ENCODE measurements around the gene CD84. TPM values are rescaled to one million over a fixed set of nuclear protein-coding genes. Genes with fewer than 3 reads are reported as not detected.

Gene CD84
- total RNA-seq, 4 donors from 2014 or later = 2.4 to 12.0 (median 6.2) TPM

DNA sequence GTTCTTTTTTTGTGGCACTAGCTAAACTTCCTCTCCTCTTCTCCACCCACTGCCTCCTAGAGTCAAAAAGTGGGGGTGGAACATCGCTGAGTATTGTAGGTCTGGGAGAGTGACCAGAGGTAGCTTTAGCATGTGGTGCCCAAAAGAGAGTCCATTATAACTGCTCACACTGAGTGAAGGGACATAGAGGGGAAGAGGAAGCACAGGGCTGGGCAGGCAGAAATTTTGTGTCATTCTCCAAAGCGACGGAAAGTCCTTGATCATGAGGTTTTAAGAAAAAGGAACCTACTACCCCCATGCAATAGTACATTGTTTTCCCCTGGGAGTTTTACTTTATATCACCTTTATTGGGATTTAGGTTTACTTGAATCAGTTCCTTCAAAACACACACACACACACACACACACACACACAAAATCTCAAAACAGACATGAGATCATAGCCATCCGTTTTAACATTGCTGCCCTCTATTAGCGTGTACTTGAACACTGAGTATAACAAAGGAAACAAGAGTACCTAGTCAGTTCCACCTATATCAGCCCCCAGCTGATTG is 4.1 kb downstream of the CD84 start:
- Histone ChIP-seq H3K4me3 (no peak overlapping the region), H3K4me1 (peaks cover 0 to 8% (median 0%) of the 10 kb centered on the region in 4 donors), H3K36me3 (no peaks in the 10 kb centered on the region), H3K9me3 (no peaks in the 10 kb centered on the region), H3K27me3 (no peaks in the 10 kb centered on the region), H3K27ac (peak overlapping the region in 3 of 4 donors; percentile 53 to 74 (median 62))
- 72 to 77% methylated on average over 5 of the region's 5 CpGs for WGBS, 2 donors
- DNase-seq (ENCODE audit: low spot score in 2 of 2) = no peak
- TF ChIP-seq EP300 (IDR thresholded peaks at IDR 0.05) (peak in 1 of 2 donors; percentile 50), POLR2A (IDR thresholded peaks at IDR 0.05) (no peak)

GRCh38 chr1:160570840-160571239 is 8.5 kb downstream of the CD84 start:
- no peaks in the 10 kb centered on the region for H3K9me3 ChIP-seq
- TF ChIP-seq, protein P1, sequence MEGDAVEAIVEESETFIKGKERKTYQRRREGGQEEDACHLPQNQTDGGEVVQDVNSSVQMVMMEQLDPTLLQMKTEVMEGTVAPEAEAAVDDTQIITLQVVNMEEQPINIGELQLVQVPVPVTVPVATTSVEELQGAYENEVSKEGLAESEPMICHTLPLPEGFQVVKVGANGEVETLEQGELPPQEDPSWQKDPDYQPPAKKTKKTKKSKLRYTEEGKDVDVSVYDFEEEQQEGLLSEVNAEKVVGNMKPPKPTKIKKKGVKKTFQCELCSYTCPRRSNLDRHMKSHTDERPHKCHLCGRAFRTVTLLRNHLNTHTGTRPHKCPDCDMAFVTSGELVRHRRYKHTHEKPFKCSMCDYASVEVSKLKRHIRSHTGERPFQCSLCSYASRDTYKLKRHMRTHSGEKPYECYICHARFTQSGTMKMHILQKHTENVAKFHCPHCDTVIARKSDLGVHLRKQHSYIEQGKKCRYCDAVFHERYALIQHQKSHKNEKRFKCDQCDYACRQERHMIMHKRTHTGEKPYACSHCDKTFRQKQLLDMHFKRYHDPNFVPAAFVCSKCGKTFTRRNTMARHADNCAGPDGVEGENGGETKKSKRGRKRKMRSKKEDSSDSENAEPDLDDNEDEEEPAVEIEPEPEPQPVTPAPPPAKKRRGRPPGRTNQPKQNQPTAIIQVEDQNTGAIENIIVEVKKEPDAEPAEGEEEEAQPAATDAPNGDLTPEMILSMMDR (IDR thresholded peaks at IDR 0.05) = no peak
- TF ChIP-seq POLR2A (IDR thresholded peaks at IDR 0.05) (no peak), EP300 (IDR thresholded peaks at IDR 0.05) (no peak)
- H3K27me3 ChIP-seq = no peaks in the 10 kb centered on the region
- no peaks in the 10 kb centered on the region for H3K36me3 ChIP-seq
- 82 to 97% methylated on average over 3 of the region's 3 CpGs for WGBS, 2 donors
- peaks cover 0 to 11% (median 0%) of the 10 kb centered on the region in 4 donors for H3K4me1 ChIP-seq
- H3K27ac ChIP-seq = no peak overlapping the region
- DNase-seq (ENCODE audit: low spot score in 2 of 2) = no peak
- no peak overlapping the region for H3K4me3 ChIP-seq

GRCh38 chr1:160569806-160570205 is 9.5 kb downstream of the CD84 start:
- Histone ChIP-seq H3K36me3 (no peaks in the 10 kb centered on the region), H3K4me3 (no peak overlapping the region), H3K4me1 (peaks cover 0 to 6% (median 1%) of the 10 kb centered on the region in 4 donors), H3K27ac (no peak overlapping the region), H3K9me3 (no peaks in the 10 kb centered on the region), H3K27me3 (no peaks in the 10 kb centered on the region)
- DNase-seq (ENCODE audit: low spot score in 2 of 2) = no peak
- WGBS, 2 donors = 59 to 63% methylated on average over 2 of the region's 2 CpGs
- TF ChIP-seq POLR2A (IDR thresholded peaks at IDR 0.05) (no peak), EP300 (IDR thresholded peaks at IDR 0.05) (no peak)
- TF ChIP-seq, protein P1 (IDR thresholded peaks at IDR 0.05) = no peak

GRCh38 chr1:160567858-160568682 is 11.2 kb downstream of the CD84 start:
- 59 to 63% methylated on average over 8 of the region's 8 CpGs for WGBS, 2 donors
- no peaks in the 10 kb centered on the region for H3K36me3 ChIP-seq
- H3K9me3 ChIP-seq = peaks cover 0 to 3% (median 0%) of the 10 kb centered on the region in 4 donors
- no peak for DNase-seq (ENCODE audit: low spot score in 2 of 2)
- peaks cover 0 to 6% (median 1%) of the 10 kb centered on the region in 4 donors for H3K4me1 ChIP-seq
- TF ChIP-seq EP300 (IDR thresholded peaks at IDR 0.05) = no peak
- no peak for TF ChIP-seq POLR2A (IDR thresholded peaks at IDR 0.05)
- TF ChIP-seq, protein P1 (IDR thresholded peaks at IDR 0.05) = no peak
- peak overlapping the region in 1 of 4 donors; percentile 29 for H3K27ac ChIP-seq
- no peaks in the 10 kb centered on the region for H3K27me3 ChIP-seq
- no peak overlapping the region for H3K4me3 ChIP-seq

DNA sequence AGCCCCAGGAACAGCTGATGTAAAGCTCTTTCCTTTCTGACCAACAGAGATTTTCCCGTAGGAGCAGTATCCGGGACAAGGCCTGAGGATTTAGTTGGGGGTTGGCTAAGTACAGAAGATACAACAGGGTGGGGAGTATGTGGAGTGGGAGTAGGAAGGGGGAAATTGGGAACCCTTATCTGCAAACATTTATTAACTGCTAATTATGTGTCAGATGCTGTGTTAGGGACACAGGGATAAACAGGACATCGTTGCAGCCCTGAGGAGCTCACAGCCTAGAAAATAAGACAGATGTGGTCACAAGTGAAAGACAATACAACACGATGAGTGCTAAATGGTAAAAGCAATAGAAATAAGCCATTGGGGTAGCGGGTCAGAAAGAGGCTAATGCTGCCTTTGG is 12.0 kb downstream of the CD84 start:
- WGBS, 2 donors = 75 to 77% methylated on average over 5 of the region's 5 CpGs
- TF ChIP-seq, protein P1 (IDR thresholded peaks at IDR 0.05) = no peak
- TF ChIP-seq EP300 (IDR thresholded peaks at IDR 0.05) = no peak
- no peak for TF ChIP-seq POLR2A (IDR thresholded peaks at IDR 0.05)
- no peak for DNase-seq (ENCODE audit: low spot score in 2 of 2)
- Histone ChIP-seq H3K27ac (peak overlapping the region in 1 of 4 donors; percentile 29), H3K9me3 (peaks cover 0 to 4% (median 0%) of the 10 kb centered on the region in 4 donors), H3K27me3 (no peaks in the 10 kb centered on the region), H3K36me3 (no peaks in the 10 kb centered on the region), H3K4me3 (no peak overlapping the region), H3K4me1 (peaks cover 0 to 6% (median 1%) of the 10 kb centered on the region in 4 donors)
